T47D (cell line): ENCODE measurements around the gene MTMR1.

ENCODE experiments used
- DNase-seq, 2 experiments: peaks; one replicate each; pipeline versions ENCODE4 v3.0.0 to v3.0.0-alpha.2; 2011 to 2012; ENCODE audit warnings: low read depth in 1 of 2, low spot score in 1 of 2
- JUND ChIP-seq: IDR thresholded peaks from 2 replicates; pipeline ENCODE4 v1.6.1; 2012; ENCODE audit warnings: low read depth
- in situ Hi-C: cut with HindIII; loops from 2 replicates; pipeline ENCODE4 v1.10.0; 2016; ENCODE audit warnings: low sequenced_read_pairs, low pct_unique_long_range_greater_than_20kb

Gene MTMR1

GRCh38 chrX:150759568-150760416, 66.6 kb downstream of the MTMR1 start:
- in situ Hi-C loops, result no loop called here
- no peak for DNase-seq
- no peak for TF ChIP-seq JUND

GRCh38 chrX:150761176-150761818, 68.1 kb downstream of the MTMR1 start:
- no peak for DNase-seq
- in situ Hi-C loops, result no loop called here
- TF ChIP-seq JUND, result no peak

GRCh38 chrX:150761819-150762216, 68.6 kb downstream of the MTMR1 start:
- in situ Hi-C loops, result no loop called here

GRCh38 chrX:150762258-150763165, 69.3 kb downstream of the MTMR1 start:
- no peak for DNase-seq
- in situ Hi-C loops, result no loop called here
- TF ChIP-seq JUND, result no peak

More at GRCh38 chrX:150761819-150762216, 68.6 kb downstream of the MTMR1 start:
- no peak for DNase-seq
- no peak for TF ChIP-seq JUND

GRCh38 chrX:150763303-150763797, 70.2 kb downstream of the MTMR1 start:
- DNase-seq, result no peak
- TF ChIP-seq JUND, result no peak
- in situ Hi-C loops, result no loop called here

GRCh38 chrX:150763810-150764209, 70.6 kb downstream of the MTMR1 start:
- in situ Hi-C loops, result no loop called here
- TF ChIP-seq JUND, result no peak
- no peak for DNase-seq

- in situ Hi-C loops, result no loop called here
- TF ChIP-seq JUND, result no peak
- no peak for DNase-seq
These were observed 72.0 kb downstream of the MTMR1 start for GRCh38 chrX:150765237-150765636.

GRCh38 chrX:150765782-150766350, 72.7 kb downstream of the MTMR1 start:
- DNase-seq, result no peak
- no peak for TF ChIP-seq JUND
- in situ Hi-C loops, result no loop called here

- in situ Hi-C loops, result no loop called here
- no peak for TF ChIP-seq JUND
- DNase-seq, result peak in 1 of 2 experiments; percentile 22
These were observed 73.3 kb downstream of the MTMR1 start for GRCh38 chrX:150766351-150767044.

- DNase-seq, result no peak
- in situ Hi-C loops, result no loop called here
- no peak for TF ChIP-seq JUND
These were observed 73.8 kb downstream of the MTMR1 start for GRCh38 chrX:150767045-150767395.

GRCh38 chrX:150767475-150768131, 74.4 kb downstream of the MTMR1 start:
- in situ Hi-C loops, result no loop called here
- no peak for DNase-seq
- no peak for TF ChIP-seq JUND
